ENCODE results near the gene CDK9. TPM values are rescaled to one million over a fixed set of nuclear protein-coding genes. Genes with fewer than 3 reads are reported as not detected.

CDK9 gene
- total RNA-seq, 1 donor from 2014 or later, result 78.5 TPM

DNA sequence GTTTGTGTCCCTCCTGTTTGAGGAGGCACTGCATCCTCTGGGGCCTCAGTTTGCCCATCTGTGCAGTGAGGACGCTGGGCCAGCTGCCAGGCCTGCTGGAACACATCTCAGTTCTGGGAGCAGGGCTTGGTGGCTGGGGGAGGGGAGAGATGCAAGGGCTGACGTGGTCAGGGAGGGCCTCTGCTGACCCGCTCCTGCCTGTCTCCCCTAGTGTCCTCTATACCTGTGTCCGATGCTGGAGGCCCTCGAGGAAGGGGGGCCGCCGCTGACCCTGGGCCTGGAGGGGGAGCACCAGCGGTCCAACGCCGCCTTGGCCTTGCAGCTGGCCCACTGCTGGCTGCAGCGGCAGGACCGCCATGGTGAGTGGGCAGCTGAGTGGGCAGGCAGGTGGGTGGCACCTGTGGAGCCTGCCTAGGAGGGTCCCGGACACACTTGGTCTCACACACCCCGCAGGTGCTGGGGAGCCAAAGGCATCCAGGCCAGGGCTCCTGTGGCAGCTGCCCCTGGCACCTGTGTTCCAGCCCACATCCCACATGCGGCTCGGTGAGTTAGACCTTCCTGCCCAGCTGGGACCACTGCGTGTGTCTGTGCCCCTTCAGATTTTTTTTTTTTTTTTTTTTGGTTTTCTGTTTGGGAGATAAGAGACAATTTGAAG lies 22.6 kb downstream of the CDK9 start:
- TF ChIP-seq, protein P1, sequence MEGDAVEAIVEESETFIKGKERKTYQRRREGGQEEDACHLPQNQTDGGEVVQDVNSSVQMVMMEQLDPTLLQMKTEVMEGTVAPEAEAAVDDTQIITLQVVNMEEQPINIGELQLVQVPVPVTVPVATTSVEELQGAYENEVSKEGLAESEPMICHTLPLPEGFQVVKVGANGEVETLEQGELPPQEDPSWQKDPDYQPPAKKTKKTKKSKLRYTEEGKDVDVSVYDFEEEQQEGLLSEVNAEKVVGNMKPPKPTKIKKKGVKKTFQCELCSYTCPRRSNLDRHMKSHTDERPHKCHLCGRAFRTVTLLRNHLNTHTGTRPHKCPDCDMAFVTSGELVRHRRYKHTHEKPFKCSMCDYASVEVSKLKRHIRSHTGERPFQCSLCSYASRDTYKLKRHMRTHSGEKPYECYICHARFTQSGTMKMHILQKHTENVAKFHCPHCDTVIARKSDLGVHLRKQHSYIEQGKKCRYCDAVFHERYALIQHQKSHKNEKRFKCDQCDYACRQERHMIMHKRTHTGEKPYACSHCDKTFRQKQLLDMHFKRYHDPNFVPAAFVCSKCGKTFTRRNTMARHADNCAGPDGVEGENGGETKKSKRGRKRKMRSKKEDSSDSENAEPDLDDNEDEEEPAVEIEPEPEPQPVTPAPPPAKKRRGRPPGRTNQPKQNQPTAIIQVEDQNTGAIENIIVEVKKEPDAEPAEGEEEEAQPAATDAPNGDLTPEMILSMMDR (IDR thresholded peaks at IDR 0.05; ENCODE audit: insufficient read depth, low read length, severe bottlenecking), result no peak
- H3K36me3 ChIP-seq (ENCODE audit: control insufficient read depth, insufficient read depth, low read length), result peaks cover 39% of the 10 kb centered on the region
- no peak for FAIRE-seq

DNA sequence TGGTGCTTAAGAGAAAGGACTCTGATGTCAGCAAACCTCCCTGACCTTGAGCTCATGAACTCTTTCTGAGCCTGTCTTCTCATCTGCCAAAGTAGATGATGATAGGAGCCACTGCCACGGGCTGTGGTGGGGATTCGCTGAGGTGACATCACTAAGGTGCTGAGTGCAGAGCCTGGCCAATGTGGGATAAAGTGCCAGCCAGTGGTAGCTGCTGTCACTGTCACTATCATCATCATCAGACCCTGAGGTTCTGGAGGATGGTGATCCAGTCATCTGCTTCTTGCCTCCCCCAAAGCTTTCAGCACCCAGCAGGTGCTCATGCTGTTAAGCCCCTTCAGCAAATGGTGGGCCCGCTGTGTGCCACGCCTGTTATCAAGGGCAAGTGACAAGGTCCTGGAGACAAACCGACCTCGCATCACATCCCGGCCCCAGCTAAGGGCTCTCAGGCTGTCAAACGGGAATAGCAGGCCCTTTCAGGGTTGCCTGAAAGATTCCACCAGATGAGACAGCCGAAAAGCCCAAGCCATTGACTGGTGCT lies 23.2 kb downstream of the CDK9 start:
- Histone ChIP-seq H3K27me3 (ENCODE audit: control insufficient read depth, insufficient read depth, low read length) (no peaks in the 10 kb centered on the region), H3K4me3 (ENCODE audit: low read depth, low read length) (no peak overlapping the region), H3K36me3 (ENCODE audit: control insufficient read depth, insufficient read depth, low read length) (peaks cover 42% of the 10 kb centered on the region)
- DNase-seq (ENCODE audit: low read depth), result no peak
- FAIRE-seq, result no peak
- TF ChIP-seq, protein P1 (IDR thresholded peaks at IDR 0.05; ENCODE audit: insufficient read depth, low read length, severe bottlenecking), result no peak

More for the DNA sequence above, 22.6 kb downstream of the CDK9 start:
- DNase-seq (ENCODE audit: low read depth), result no peak
- H3K4me3 ChIP-seq (ENCODE audit: low read depth, low read length), result no peak overlapping the region
- H3K27me3 ChIP-seq (ENCODE audit: control insufficient read depth, insufficient read depth, low read length), result no peaks in the 10 kb centered on the region

DNA sequence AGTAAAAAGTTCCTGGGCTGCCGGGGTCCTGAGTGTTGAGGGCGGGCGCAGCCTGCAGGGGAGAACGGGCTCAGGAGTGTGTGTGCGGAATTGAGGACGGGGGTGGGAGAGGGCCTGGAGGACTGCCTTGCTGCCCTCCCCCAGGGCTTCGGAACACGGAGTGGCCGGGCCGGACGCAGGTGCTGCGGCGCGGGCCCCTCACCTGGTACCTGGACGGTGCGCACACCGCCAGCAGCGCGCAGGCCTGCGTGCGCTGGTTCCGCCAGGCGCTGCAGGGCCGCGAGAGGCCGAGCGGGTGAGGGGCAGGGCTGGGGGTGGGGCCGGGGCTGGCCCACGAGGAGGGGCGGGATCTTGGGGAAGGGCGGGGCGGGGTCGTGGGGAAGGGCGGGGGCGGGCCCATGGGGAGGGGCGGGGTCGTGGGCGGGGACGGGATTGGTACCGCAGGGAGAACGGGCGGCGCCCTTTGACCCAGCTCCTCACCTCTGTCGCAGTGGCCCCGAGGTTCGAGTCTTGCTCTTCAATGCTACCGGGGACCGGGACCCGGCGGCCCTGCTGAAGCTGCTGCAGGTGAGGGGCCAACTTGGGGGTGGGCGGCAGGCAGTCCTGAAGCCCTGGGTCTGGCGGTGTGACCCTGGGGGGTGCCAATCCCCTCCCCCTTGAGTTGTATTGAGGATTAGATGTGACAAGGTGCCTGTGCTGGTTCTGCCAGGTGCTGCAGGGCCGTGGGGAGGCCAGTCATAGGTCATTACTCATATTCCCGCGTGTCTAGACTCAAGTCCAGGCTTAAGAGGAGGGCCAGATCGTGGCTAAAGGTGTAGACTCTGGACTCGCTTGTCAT lies 23.9 kb downstream of the CDK9 start:
- no peak for FAIRE-seq
- Histone ChIP-seq H3K36me3 (ENCODE audit: control insufficient read depth, insufficient read depth, low read length) (peaks cover 39% of the 10 kb centered on the region), H3K4me3 (ENCODE audit: low read depth, low read length) (no peak overlapping the region), H3K27me3 (ENCODE audit: control insufficient read depth, insufficient read depth, low read length) (no peaks in the 10 kb centered on the region)
- peak; percentile 60 for DNase-seq (ENCODE audit: low read depth)
- TF ChIP-seq, protein P1 (IDR thresholded peaks at IDR 0.05; ENCODE audit: insufficient read depth, low read length, severe bottlenecking), result no peak

DNA sequence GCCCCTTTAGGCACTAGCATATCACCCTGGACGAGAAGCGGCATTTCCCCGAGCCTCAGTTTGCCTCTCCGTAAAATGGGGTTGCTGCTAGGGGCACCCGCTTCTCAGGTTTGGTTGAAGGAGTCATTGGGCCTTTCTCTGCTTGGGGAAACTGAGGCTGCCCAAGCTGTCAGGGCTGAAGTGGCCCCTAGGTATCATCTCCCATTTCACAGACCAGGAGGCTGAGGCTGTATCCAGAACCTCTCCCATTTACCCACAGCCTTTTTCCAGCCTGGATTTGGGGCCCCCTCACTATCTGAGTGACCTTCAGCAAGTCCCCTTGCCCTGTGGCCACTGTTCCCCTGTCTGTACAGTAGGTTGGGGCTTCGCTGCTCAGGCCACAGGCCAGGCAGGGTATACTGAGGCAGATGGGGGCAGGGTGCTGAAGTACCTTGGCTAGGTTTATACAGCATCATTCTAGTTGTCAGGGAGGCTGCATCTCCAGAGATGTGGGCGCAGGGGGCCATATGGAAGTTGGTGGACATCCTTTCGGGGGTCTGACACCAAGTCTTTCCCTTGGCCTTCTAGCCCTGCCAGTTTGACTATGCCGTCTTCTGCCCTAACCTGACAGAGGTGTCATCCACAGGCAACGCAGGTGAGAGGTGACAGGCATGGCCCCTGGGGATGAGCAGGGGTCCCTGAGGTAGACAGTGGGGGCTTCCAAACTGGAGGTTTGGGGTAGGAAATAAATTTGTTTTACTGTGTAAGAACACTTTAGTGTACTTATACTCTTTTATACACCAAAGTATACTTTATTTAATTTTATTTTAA lies 24.7 kb downstream of the CDK9 start:
- TF ChIP-seq, protein P1 (IDR thresholded peaks at IDR 0.05; ENCODE audit: insufficient read depth, low read length, severe bottlenecking), result no peak
- H3K4me3 ChIP-seq (ENCODE audit: low read depth, low read length), result no peak overlapping the region
- DNase-seq (ENCODE audit: low read depth) (no peak), FAIRE-seq (no peak)
- peaks cover 38% of the 10 kb centered on the region for H3K36me3 ChIP-seq (ENCODE audit: control insufficient read depth, insufficient read depth, low read length)
- no peaks in the 10 kb centered on the region for H3K27me3 ChIP-seq (ENCODE audit: control insufficient read depth, insufficient read depth, low read length)

DNA sequence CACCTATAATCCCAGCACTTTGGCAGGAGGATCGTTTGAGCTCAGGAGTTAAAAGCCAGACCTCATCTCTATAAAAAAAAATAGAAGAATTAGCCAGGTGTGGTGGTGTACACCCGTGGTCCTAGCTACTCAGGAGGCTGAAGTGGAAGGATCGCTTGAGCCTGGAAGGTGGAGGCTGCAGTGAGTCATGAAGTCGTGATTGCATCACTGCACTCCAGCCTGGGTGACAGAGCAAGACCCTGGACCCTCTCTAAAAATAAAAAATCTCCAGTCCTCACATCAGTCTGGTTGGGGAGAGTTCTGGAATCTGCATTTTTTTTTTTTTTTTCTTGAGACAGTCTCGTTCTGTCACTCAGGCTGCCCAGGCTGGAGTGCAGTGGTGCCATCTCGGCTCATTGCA lies 26.2 kb downstream of the CDK9 start:
- TF ChIP-seq, protein P1 (IDR thresholded peaks at IDR 0.05; ENCODE audit: insufficient read depth, low read length, severe bottlenecking), result no peak
- DNase-seq (ENCODE audit: low read depth) (no peak), FAIRE-seq (no peak)
- Histone ChIP-seq H3K27me3 (ENCODE audit: control insufficient read depth, insufficient read depth, low read length) (no peaks in the 10 kb centered on the region), H3K4me3 (ENCODE audit: low read depth, low read length) (no peak overlapping the region), H3K36me3 (ENCODE audit: control insufficient read depth, insufficient read depth, low read length) (peaks cover 33% of the 10 kb centered on the region)
